HG03432 (cell line): ENCODE results near the gene SLC17A5.
"Not testable (repeated sequence)": the region's sequence is repeated elsewhere in the genome, so short reads cannot be mapped to it uniquely, and the experiment has no call there.

Experiments used
- ATAC-seq: cut with Tn5 transposase; IDR thresholded peaks from one replicate; pipeline ENCODE4 v1.9.1; 2021; ENCODE audit warnings: mild to moderate bottlenecking, moderate library complexity; ENCODE audit not compliant: unreplicated experiment

Gene SLC17A5, protein sequence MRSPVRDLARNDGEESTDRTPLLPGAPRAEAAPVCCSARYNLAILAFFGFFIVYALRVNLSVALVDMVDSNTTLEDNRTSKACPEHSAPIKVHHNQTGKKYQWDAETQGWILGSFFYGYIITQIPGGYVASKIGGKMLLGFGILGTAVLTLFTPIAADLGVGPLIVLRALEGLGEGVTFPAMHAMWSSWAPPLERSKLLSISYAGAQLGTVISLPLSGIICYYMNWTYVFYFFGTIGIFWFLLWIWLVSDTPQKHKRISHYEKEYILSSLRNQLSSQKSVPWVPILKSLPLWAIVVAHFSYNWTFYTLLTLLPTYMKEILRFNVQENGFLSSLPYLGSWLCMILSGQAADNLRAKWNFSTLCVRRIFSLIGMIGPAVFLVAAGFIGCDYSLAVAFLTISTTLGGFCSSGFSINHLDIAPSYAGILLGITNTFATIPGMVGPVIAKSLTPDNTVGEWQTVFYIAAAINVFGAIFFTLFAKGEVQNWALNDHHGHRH

DNA sequence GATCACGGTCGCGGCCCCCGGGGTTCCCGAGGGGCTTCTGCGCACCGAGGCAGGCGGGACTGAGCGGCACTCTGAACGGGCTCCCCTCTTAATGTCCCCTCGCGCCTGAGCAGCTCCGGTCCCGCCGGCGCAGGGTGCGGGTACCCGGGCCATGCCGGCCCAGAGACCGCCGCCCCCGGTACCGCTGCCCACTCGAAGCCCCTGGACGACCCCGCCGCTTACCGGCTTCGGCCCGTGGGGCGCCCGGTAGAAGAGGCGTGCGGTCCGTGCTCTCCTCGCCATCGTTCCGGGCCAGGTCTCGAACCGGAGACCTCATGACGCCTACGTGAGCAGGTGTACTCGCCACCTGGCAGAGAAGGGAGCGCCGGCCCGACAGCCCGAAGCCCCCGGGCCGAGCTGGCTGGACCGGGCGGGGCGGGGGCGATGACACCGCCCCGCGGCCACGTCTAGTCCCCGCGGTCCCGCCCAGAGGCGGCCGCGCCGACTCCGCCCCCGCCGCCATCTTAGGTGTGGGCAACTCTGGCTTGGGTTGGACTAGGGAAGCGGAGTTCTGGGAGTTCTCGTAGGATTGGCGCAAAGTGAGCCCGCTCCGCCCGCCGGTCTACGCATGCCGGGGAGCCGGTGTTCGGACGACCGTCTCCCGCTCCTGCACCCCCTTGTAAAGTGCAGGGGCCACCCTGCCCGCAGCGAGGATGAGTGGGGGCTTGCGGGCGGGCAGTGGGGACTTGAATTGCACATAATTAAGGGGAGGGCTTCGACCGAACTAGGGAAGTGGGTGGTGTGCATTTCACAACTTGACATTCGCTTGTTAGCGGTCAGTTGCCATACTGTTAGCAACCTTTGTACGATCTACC lies at the start of gene SLC17A5:
Gene SLC17A5, minus strand, starts transcription at position 422 of the 854 bp plus-strand sequence. Its CDS starts 106 bp downstream, at position 316.
- ATAC-seq, result peak; percentile 92

DNA sequence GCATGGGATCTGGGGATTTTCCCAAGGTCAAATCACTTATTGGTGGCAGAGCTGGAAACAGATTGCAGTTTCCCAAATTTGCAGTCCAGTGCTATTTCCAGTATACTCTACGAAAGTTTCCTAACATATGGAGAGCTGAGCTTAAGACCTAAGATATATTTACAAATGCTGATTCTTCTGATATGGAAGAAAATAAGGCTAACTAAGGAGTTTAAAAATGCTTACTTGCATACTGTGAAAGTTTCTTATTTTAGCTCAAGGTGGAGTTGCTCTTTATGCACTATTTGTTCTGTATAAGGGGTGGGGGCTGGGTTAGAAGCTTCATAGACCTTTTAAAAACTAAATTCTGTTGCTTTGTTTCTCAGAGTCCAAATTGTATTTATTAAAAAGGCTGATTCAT lies 49.7 kb upstream of the SLC17A5 start:
- ATAC-seq, result no peak

DNA sequence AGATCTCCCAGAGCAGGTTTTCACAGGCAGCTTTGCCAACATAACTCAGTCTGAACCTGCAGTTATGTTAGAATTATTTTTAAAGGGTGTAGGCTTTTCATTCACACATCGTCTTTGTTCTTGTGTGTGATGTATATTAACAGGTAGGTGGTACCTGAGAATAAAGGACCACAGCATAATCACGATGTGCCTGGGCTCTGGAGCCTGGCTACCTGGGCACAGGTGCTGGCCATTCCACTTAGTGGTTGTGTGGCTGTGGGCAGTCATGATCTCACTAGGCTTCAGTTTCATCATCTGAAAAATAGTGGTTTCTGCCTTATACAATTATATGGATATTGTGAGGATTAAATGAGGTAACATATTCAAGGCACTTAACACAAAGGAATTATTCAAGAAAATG lies 48.7 kb upstream of the SLC17A5 start:
- no peak for ATAC-seq

DNA sequence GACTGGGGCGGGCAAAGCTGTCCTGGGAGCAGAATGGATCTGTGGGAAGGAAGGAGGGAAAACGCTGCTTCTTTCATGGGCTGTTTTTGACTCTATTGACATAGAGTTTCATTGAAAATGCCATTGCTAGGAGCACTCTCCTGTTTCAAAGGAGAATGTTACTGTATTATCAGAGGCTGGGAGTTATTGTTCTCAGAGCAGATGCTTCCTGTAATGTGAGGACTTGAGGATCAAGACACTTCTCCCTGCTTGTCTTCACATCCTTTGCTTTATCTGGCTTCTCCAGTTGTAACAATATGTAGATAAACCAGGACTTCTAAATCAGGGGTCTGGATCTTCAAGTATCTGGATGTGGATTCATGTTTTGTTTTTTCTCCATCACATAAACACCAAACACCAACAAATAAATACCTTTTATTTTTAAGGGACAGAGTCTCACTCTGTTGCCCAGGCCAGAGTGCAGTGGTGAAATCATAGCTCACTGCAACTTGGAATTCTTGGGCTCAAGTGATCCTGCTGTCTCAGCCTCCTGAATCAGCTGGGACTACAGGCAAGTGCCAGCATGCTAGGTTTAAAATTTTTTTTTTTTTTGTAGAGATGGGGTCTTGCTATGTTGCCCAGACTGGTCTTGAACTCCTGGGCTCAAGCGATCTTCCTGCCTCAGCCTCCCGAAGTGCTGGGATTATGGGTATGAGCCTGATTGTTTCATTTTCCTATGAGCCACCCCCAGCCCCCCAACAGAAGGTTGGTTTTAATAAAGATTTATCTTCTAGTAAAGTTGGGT lies 46.1 kb upstream of the SLC17A5 start:
- no peak for ATAC-seq

DNA sequence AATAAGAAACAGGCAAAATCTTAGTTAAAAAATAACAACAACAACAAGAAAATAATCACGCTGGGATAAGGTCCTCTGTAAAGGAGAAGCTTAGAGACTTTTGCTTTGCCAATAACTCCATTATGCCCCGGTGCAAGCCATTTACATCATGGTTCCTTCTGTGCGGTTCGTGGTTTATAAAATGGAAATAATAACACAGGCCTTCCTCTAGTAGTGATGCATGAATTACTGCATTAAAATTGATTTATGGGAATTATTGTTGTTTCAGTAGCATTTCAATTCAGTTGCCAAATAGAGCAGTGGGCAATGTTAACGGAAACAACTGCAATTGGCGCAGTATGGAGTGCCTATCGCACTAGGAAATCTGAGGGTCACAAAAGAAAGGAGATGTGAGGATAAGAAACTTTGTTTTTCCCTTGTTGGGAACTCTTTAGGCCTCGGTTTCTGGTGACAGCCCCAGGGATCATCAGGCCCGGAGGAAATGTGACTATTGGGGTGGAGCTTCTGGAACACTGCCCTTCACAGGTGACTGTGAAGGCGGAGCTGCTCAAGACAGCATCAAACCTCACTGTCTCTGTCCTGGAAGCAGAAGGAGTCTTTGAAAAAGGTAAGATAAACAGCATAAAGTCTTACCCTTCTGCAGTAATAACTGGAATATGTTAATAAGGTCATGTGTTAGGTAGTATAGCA lies 43.3 kb upstream of the SLC17A5 start:
- ATAC-seq, result no peak

DNA sequence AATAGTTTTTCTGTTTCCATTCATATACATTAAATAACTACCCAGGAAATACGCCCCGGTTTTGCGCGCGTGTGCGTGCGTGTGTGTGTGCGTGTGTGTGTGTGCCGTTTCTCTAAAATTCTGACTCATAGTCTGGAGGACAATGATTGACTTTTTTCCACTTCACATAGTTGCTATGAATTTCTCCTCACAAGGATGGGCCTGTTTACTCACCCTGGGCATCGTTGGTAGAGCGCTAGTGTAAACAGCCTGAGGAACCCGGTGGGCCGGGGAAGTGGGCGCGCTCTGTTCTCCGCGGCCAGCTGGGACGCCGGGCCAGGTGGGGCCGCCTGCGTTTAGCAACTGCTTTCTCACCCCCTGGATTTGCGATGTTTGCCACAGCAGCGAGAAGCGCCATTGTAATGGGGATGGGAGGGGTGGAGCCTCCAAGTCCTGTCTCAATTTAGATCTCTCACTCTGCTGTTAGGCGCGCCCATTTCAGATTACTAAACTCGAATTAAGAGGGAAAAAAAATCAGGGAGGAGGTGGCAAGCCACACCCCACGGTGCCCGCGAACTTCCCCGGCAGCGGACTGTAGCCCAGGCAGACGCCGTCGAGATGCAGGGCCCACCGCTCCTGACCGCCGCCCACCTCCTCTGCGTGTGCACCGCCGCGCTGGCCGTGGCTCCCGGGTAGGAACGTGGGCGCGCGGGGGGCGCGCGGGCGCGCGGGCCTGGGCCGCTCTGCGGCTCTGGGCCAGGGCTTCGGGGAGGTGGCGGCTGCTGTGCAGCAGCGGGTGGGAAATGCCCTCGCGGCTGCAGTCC lies 42.0 kb upstream of the SLC17A5 start, which contains the start of gene CD109:
Gene CD109, plus strand, starts transcription at position 585 of the 803 bp plus-strand sequence. Its CDS starts 13 bp downstream, at position 598.
- peak; percentile 71 for ATAC-seq

DNA sequence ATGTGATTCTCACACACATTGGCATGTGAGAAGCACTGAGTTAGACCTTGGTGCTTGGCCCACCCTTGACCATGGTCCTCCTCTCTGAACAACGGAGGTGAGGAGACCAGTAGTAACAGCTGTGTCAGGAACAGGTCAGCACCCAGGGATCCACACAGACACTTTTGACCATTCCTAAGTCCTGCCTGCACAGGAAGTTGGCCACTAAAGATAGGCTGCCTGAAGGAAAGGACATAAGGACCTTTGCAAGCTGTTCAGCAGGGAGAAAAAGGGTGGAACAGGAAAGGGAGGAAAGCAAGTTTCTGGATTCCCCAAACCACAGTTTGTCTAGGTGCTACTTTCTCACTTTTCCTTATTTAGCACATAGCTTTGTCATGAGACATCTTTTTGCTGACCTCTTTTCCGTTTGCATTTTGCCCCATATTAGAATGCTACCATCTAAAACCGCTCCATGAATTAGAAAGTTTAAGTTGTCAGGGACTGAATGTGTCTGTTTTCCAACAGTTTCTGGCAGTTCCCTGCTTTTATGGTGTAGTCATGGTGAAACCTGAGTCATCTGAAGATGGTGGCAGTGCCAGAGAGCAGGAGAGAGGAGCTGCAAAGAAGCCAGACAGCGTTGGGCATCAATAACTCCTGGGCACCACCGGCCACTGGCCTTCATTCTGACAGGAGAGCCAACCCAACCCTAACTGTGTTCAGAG lies 41.1 kb upstream of the SLC17A5 start:
- ATAC-seq, result no peak

DNA sequence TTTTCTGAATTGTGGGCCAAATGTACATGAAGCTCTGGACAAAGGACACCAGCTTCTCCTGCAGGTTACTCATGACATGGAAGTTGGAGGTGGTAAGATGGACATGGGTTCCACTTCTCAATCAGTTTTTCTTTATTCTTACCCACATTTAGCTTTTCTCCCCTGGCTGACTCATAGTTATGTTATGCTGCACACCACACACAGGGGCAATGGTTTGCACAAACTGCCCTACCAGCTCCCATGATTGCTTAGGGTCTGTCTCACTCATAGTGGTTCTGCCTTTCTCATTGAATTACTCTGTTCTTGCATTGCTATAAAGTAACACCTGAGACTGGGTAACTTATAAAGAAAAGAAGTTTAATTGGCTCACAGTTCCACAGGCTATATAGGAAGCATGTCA lies 37.7 kb upstream of the SLC17A5 start:
- no peak for ATAC-seq

DNA sequence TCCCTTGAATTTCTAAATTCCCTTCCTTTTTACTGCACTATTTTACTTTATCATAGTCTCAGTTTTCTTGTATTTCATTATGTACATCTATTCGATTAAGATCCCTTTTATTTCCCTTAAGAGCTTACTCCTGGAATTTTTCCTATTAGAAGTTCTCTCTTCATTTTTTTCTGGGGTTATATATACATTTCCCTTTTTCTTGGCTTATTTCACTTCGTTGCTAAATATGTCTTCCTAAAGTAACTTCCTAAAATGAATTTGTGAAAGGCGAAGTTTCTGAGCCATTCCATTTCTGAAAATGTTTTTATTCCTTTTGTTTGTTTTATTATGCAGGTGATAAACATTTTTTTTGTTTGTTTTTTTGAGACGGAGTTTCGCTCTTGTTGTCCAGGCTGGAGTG lies 36.3 kb upstream of the SLC17A5 start:
- no peak for ATAC-seq

DNA sequence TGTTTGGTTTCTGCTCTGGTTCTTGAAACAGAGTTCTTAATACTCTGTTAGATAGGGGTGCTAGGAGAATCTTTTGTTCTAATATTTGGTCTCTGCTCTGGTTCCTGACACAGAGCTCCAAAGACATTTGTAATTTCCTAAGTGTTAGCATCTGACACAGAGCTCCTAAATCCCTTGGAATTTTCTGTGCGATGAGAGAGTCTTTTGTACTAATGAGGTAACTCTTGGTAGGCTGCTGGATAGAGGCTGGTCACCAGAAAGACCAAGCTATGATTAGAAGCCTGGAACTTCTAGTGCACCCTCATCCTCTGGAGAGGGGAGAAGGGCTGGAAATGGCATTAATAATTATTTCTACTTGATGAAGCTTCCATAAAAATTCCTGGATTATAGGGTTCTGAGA lies 34.6 kb upstream of the SLC17A5 start:
- ATAC-seq, result no peak

DNA sequence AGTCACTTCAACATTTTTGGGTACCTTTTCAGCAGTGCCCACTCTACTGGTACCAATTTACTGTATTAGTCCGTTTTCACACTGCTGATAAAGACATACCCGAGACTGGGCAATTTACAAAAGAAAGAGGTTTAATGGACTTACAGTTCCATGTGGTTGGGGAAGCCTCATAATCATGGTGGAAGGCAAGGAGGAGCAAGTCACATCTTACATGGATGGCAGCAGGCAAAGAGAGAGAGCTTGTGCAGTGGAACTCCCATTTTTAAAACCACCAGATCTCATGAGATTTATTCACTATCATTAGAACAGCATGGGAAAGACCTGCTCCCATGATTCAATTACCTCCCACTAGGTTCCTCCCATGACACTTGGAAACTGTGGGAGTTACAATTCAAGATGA lies 29.8 kb upstream of the SLC17A5 start:
- not testable (repeated sequence) for ATAC-seq

DNA sequence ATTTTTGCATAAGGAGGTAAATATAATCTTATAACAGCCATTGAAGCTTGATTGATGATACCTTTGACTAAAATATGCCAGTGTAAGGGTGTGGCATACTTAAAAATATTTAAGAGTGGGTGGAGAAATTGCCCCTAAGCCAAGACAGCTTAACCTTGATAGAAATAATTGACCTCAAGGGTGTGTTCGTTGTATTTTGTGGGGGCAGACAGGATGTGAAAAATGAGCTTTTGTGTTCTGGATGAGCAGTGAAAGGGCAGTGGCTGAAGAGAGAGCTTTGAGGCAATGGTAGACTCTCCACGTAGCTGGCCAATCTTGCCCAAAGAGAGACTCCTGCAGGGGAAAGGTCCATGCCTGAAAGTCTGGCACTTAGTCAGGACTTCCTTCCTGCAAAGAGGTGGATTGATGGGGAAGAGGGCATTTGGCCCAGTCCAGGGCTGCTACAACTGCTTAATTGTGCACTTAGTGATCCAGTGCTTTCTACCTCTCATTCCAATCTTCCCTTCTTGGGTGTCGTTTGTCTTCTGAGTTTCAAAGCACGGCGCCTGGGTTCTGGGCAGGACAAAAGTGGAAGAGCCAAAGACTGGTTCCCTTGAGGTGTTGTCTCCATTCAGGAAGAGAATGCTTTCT lies 26.6 kb upstream of the SLC17A5 start:
- no peak for ATAC-seq

DNA sequence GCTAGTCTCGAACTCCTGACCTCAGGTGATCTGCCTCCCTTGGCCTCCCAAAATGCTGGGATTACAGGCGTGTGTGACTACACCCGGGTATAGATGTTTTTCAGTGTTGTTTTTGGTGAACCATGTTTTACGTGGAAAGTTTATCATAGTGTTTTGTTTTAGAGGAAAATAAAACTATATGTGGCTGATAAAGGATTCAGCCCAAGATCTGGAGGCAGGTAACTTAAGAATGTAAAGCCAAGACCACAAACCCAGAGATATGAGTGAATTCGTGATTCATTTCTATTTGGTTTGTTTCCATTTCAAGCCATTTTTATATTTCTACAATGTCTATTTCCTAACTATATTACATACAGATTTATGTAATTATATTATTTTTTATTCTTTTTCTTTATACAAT lies 26.1 kb upstream of the SLC17A5 start:
- not testable (repeated sequence) for ATAC-seq

DNA sequence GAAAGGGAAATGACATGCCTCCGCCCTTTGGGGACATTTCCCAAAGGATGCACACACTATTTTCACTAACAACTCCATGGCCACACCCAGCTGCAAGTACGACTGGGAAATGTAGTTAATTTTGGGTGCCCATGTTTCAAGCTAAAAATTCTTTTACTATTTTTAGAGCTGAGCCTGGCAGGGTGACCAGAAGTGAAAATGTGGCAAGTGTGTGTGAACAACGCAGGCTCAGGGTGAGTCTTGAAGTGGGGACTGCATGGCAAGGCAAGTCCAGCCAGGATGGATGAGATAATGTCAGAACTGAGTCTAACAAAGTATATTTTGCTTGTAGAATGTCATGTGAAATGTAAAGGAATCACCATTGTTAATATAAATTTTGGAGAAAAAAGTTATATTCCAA lies 25.2 kb upstream of the SLC17A5 start:
- ATAC-seq, result no peak

DNA sequence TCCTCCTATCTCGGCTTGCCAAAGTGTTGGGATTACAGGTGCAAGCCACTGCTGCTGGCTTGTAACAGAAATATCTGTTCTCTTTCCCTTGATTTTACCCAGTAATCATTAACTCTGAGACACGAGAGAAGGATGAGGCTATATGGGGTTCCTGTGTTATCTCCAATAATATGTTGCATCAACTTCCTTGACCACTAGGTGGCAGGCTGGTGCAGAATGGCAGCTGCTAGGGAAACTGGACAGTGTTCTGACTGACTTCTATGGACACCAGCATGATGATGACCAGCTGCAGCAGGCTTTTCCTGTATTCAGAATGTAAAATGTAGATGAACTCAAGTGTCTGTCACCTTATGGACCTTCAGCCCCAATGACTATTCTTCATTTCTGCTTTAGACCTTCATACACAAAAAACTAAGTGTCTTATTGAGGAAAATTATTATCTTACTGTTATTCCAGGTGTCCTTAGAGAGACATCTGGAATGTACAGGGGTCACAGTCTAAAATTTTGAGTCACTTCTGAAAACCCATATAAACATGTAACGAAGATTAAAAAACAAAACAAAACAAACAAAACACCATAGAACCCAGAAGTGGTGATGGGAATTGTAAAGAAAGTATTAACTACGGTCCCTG lies 21.8 kb upstream of the SLC17A5 start:
- peak; percentile 94 for ATAC-seq

DNA sequence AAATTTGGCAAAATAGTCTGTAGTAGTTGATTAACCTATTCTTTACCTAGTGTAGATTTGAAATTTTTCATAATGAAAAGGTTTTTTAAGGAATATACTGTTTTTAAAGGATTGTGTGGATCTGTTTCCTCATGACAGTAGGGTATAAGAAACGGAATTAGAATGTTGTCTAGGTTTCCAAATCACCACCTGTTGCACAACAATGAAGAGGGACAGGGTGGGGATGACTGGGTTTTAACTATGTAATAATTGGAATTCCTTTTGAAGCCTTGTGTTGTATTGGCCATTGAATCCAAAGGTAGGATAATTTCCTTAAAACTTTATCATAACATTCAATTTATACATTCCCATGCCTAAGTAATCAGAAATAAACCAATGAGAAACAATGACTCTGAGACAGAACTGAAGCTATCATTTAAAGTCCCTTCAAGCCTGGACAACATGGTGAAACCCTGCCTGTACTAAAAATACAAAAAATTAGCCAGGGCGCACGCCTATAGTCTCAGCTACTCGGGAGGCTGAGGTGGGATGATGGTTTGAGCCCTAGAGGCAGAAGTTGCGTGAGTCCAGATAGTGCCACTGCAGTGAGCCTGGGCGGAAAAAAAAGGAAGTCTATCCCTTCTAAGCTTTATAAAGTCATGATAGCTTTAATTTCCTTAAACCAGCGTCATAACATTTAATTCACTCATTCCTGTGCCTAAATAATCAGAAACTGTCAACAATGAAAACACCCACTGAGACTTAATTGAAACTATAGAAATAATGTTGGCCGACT lies 18.3 kb upstream of the SLC17A5 start:
- no peak for ATAC-seq

DNA sequence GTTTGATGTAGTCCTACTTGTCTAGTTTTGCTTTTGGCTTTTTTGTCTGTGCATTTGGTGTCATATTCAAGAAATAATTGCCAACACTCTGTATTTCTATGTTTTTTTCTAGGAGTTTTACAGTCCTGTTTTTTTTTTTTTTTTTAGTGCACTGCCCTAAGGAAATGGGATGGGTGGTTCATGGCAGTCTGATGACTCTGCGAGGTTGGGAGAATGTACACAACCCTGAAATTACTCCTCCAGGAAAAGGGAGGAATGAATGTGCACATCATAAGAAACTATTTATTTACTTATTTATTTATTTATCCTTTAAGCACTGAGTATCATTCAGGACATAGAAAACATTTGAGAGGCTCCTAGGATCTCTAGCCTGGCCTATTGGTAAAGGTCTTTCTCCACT lies 15.2 kb upstream of the SLC17A5 start:
- no peak for ATAC-seq
